ENCODE results near the gene LTBP1. TPM values are rescaled to one million over a fixed set of nuclear protein-coding genes. Genes with fewer than 3 reads are reported as not detected.

The LTBP1 gene
- total and polyA plus RNA-seq, 10 of the 15 experiments (the other 5 are each of a cell fraction or from before 2014, with no cell fraction given), result 0.01 to 0.28 (median 0.12) TPM; not detected in 2

DNA sequence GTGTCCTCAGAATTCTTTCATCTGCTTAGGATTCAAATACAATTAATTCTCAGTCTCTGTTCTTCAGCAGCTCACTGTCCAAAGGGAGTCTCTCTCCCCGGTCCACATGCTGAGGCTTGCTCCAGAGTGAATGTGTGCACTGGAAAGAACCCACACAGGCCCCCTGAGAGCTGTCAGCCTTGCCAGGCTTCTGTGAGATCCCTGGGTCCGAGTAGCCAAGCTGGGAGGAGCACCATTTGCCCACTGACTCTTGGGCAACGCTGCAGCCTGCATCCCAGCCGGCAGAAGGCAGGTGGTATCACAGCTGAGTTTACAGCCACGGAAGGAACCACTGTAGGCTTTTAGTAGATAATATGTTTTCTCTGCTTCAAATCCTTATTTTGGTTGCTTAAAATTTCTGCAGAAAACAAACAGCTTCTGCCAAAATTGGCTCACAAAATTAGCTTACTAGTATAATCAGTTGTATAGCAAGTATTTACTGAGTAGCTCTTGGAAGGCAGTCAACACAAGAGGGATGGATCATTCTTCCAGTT lies 21.4 kb upstream of the LTBP1 start (continued):
- TF ChIP-seq, protein P1, sequence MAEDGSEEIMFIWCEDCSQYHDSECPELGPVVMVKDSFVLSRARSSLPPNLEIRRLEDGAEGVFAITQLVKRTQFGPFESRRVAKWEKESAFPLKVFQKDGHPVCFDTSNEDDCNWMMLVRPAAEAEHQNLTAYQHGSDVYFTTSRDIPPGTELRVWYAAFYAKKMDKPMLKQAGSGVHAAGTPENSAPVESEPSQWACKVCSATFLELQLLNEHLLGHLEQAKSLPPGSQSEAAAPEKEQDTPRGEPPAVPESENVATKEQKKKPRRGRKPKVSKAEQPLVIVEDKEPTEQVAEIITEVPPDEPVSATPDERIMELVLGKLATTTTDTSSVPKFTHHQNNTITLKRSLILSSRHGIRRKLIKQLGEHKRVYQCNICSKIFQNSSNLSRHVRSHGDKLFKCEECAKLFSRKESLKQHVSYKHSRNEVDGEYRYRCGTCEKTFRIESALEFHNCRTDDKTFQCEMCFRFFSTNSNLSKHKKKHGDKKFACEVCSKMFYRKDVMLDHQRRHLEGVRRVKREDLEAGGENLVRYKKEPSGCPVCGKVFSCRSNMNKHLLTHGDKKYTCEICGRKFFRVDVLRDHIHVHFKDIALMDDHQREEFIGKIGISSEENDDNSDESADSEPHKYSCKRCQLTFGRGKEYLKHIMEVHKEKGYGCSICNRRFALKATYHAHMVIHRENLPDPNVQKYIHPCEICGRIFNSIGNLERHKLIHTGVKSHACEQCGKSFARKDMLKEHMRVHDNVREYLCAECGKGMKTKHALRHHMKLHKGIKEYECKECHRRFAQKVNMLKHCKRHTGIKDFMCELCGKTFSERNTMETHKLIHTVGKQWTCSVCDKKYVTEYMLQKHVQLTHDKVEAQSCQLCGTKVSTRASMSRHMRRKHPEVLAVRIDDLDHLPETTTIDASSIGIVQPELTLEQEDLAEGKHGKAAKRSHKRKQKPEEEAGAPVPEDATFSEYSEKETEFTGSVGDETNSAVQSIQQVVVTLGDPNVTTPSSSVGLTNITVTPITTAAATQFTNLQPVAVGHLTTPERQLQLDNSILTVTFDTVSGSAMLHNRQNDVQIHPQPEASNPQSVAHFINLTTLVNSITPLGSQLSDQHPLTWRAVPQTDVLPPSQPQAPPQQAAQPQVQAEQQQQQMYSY (CRISPR knock-in tag; IDR thresholded peaks at IDR 0.05), result no peak
- TF ChIP-seq BMI1 (IDR thresholded peaks at IDR 0.05; ENCODE audit: borderline replicate concordance), result no peak
- no peak for TF ChIP-seq NFXL1 (IDR thresholded peaks at IDR 0.05; ENCODE audit: borderline replicate concordance)
- no peak for TF ChIP-seq DPF2 (IDR thresholded peaks at IDR 0.05)

DNA sequence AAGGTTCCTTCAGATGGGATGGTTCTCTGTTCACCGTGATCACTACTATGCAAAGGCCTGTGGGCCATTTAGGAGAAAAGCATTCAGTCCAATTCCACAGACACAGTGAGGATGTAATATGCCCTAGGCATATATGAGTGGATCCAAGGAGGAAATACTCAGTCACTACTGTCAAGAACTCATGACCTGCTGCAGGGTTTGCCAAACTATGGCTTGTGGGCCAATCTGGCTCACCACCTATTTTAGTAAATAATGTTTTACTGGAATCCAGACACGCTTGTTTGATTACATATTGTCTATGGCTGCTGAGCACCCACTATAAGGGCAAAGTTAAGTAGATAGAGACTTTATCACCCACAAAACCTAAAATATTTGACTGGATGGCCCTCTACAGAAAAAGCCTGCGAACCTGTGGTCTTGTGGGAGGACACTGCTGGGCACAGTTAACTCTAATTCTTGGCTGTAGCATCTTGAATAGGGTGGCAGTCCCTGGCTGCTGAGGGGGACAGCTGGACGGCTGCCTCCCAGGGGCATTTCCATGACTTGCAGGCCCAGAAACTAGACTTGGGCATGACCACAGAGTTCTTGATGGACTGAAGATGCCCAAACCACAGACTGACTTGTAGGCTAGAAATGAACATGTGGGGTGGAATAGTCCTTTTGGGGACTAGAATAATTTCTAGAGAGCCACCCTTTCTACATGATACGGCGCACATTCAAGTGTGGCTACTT lies 20.6 kb upstream of the LTBP1 start:
- Histone ChIP-seq H3K4me2 (ENCODE audit: control insufficient read depth, insufficient read depth) (no peak overlapping the region), H3K79me2 (ENCODE audit: control insufficient read depth, insufficient read depth, low read length) (no peaks in the 10 kb centered on the region), H3K4me1 (ENCODE audit: control insufficient read depth, insufficient read depth, low read length) (no peaks in the 10 kb centered on the region), H3K9me3 (replicated peaks; ENCODE audit: control insufficient read depth, insufficient read depth, low read length) (no peaks in the 10 kb centered on the region), H3K27me3 (replicated peaks in 1 of 2; ENCODE audit: control insufficient read depth in 2 of 2, insufficient read depth in 2 of 2, low read length in 1 of 2) (no peaks in the 10 kb centered on the region; a peak in 1 of 4 replicates), H2AFZ (ENCODE audit: control insufficient read depth, low read depth, low read length) (no peak overlapping the region), H4K20me1 (ENCODE audit: control insufficient read depth, insufficient read depth) (no peaks in the 10 kb centered on the region), H3K4me3 (no peak overlapping the region), H3K27ac (ENCODE audit: control insufficient read depth, insufficient read depth) (no peak overlapping the region), H3K36me3 (ENCODE audit: control insufficient read depth in 2 of 2, insufficient read depth in 2 of 2, low read length in 1 of 2) (no peaks in the 10 kb centered on the region), H3K9ac (ENCODE audit: control insufficient read depth, insufficient read depth, low read length) (no peak overlapping the region)
- RAD21 ChIA-PET (ENCODE audit: unreplicated experiment), result no interaction called here
- no peak for DNase-seq (ENCODE audit: low read depth, low spot score)
- no TSS peak for BruUV-seq (replicated peaks)
- intact Hi-C loops (cut with micrococcal nuclease; ENCODE audit: unreplicated experiment), result no loop called here
- no peak for FAIRE-seq
- WGBS (ENCODE audit: insufficient coverage, insufficient replicate concordance, low lambda C conversion rate, missing lambda C conversion rate), result 74% methylated on average over 6 of the region's 6 CpGs
- CTCF ChIA-PET, result no interaction called here
- POLR2A ChIA-PET, result no interaction called here
- ATAC-seq, result no peak
- in situ Hi-C loops (cut with MboI), result no loop called here
- SMC1A ChIA-PET (ENCODE audit: uncharacterized antibody, unreplicated experiment), result no interaction called here
- TF ChIP-seq IKZF2 (IDR thresholded peaks at IDR 0.05), result no peak
- TF ChIP-seq, protein P2, sequence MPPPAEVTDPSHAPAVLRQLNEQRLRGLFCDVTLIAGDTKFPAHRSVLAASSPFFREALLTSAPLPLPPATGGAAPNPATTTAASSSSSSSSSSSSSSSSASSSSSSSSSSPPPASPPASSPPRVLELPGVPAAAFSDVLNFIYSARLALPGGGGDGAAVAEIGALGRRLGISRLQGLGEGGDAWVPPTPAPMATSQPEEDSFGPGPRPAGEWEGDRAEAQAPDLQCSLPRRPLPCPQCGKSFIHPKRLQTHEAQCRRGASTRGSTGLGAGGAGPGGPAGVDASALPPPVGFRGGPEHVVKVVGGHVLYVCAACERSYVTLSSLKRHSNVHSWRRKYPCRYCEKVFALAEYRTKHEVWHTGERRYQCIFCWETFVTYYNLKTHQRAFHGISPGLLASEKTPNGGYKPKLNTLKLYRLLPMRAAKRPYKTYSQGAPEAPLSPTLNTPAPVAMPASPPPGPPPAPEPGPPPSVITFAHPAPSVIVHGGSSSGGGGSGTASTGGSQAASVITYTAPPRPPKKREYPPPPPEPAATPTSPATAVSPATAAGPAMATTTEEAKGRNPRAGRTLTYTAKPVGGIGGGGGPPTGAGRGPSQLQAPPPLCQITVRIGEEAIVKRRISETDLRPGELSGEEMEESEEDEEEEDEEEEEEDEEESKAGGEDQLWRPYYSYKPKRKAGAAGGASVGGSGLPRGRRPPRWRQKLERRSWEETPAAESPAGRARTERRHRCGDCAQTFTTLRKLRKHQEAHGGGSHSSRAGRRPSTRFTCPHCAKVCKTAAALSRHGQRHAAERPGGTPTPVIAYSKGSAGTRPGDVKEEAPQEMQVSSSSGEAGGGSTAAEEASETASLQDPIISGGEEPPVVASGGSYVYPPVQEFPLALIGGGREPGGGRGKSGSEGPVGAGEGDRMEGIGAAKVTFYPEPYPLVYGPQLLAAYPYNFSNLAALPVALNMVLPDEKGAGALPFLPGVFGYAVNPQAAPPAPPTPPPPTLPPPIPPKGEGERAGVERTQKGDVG (CRISPR knock-in tag; IDR thresholded peaks at IDR 0.05), result no peak
- no peak for TF ChIP-seq CEBPB (IDR thresholded peaks at IDR 0.05; ENCODE audit: borderline replicate concordance in 1 of 2, low read depth in 2 of 2, low read length in 2 of 2)
- TF ChIP-seq, protein P3, sequence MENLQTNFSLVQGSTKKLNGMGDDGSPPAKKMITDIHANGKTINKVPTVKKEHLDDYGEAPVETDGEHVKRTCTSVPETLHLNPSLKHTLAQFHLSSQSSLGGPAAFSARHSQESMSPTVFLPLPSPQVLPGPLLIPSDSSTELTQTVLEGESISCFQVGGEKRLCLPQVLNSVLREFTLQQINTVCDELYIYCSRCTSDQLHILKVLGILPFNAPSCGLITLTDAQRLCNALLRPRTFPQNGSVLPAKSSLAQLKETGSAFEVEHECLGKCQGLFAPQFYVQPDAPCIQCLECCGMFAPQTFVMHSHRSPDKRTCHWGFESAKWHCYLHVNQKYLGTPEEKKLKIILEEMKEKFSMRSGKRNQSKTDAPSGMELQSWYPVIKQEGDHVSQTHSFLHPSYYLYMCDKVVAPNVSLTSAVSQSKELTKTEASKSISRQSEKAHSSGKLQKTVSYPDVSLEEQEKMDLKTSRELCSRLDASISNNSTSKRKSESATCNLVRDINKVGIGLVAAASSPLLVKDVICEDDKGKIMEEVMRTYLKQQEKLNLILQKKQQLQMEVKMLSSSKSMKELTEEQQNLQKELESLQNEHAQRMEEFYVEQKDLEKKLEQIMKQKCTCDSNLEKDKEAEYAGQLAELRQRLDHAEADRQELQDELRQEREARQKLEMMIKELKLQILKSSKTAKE (IDR thresholded peaks at IDR 0.05; ENCODE audit: low read depth, poor library complexity, severe bottlenecking), result no peak
- TF ChIP-seq, protein P4, sequence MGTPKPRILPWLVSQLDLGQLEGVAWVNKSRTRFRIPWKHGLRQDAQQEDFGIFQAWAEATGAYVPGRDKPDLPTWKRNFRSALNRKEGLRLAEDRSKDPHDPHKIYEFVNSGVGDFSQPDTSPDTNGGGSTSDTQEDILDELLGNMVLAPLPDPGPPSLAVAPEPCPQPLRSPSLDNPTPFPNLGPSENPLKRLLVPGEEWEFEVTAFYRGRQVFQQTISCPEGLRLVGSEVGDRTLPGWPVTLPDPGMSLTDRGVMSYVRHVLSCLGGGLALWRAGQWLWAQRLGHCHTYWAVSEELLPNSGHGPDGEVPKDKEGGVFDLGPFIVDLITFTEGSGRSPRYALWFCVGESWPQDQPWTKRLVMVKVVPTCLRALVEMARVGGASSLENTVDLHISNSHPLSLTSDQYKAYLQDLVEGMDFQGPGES (IDR thresholded peaks at IDR 0.05), result no peak

Measured in GM12878 (cell line).